Glomerular visceral epithelial cell (primary cell): ENCODE results near the gene CEP164.
"Not testable (repeated sequence)": the region's sequence is repeated elsewhere in the genome, so short reads cannot be mapped to it uniquely, and the experiment has no call there.

ENCODE experiments used
- DNase-seq: peaks from one replicate; pipeline ENCODE4 v3.0.0-alpha.2; 2016; ENCODE audit errors: extremely low spot score

CEP164 gene

GRCh38 chr11:117441146-117441975 lies 113.7 kb downstream of the CEP164 start:
- no peak for DNase-seq

GRCh38 chr11:117442049-117442868 lies 114.6 kb downstream of the CEP164 start:
- no peak for DNase-seq

- DNase-seq = no peak
Measured at GRCh38 chr11:117442869-117443239, 115.2 kb downstream of the CEP164 start.

- DNase-seq = peak; percentile 26
Measured at GRCh38 chr11:117443266-117444186, 115.9 kb downstream of the CEP164 start.

GRCh38 chr11:117444256-117444655 lies 116.6 kb downstream of the CEP164 start:
- no peak for DNase-seq

- DNase-seq = no peak
Measured at GRCh38 chr11:117444711-117445658, 117.3 kb downstream of the CEP164 start.

GRCh38 chr11:117449111-117449693 lies 121.5 kb downstream of the CEP164 start:
- DNase-seq = no peak

- no peak for DNase-seq
Measured at GRCh38 chr11:117453886-117454563, 126.4 kb downstream of the CEP164 start.

GRCh38 chr11:117454564-117454917 lies 126.9 kb downstream of the CEP164 start:
- no peak for DNase-seq

GRCh38 chr11:117456027-117456720 lies 128.5 kb downstream of the CEP164 start:
- no peak for DNase-seq

- not testable (repeated sequence) for DNase-seq
Measured at GRCh38 chr11:117456721-117457029, 129.0 kb downstream of the CEP164 start.

GRCh38 chr11:117457031-117457785 lies 129.6 kb downstream of the CEP164 start:
- DNase-seq = no peak

GRCh38 chr11:117457835-117458234 lies 130.2 kb downstream of the CEP164 start:
- no peak for DNase-seq

GRCh38 chr11:117458275-117459122 lies 130.8 kb downstream of the CEP164 start:
- peak; percentile 45 for DNase-seq

GRCh38 chr11:117459123-117459978 lies 131.7 kb downstream of the CEP164 start:
- no peak for DNase-seq

GRCh38 chr11:117459979-117460300 lies 132.3 kb downstream of the CEP164 start:
- no peak for DNase-seq
